Tibial artery (tissue), 4 donors: ENCODE data around the gene SPRR3.

Experiments used
- DNase-seq, 2 donors: peaks; one replicate each; pipeline ENCODE4 v3.0.0-alpha.2; 2019
- H3K27ac ChIP-seq, 2 donors: fragments of 200-600 bp; sonication (generic) in 1 of 2; 1 replicate in 1 of 2; 2 replicates in 1 of 2; pipeline ENCODE4 v1.5.1; 2018 to 2019; ENCODE audit warnings: mild to moderate bottlenecking in 1 of 2
- H3K27me3 ChIP-seq, 2 donors: fragments of 200-600 bp; sonication (generic) in 1 of 2; one replicate each; pipeline versions ENCODE4 v1.5.1 to v1.6.0; 2016 to 2019
- H3K36me3 ChIP-seq, 3 donors: fragments of 200-600 bp; sonication (generic) in 2 of 3; one replicate each; pipeline ENCODE4 v1.5.1; 2016 to 2019; ENCODE audit warnings: mild to moderate bottlenecking in 2 of 3
- H3K4me1 ChIP-seq, 4 donors: fragments of 200-600 bp; sonication (generic) in 2 of 4; 1 replicate in 3 of 4; 2 replicates in 1 of 4; pipeline ENCODE4 v1.5.1; 2016 to 2019
- H3K4me3 ChIP-seq, 2 donors: fragments of 200-600 bp; sonication (generic) in 1 of 2; 1 replicate in 1 of 2; 2 replicates in 1 of 2; pipeline ENCODE4 v1.5.1; 2018 to 2019; ENCODE audit warnings: mild to moderate bottlenecking in 2 of 2
- H3K9me3 ChIP-seq, 3 donors: fragments of 200-600 bp; sonication (generic) in 1 of 3; one replicate each; pipeline ENCODE4 v1.5.1; 2016 to 2019
- intact Hi-C: fragments of 100-400 bp; cut with DNase I; formaldehyde crosslinking; loops from one replicate; pipeline ENCODE4 v1.15.0; 2023; ENCODE audit warnings: low total_unique reads
- TF ChIP-seq, protein P1 (sequence below), 2 experiments: fragments of 200-600 bp in 1 of 2; fragments of 450-650 bp in 1 of 2; IDR thresholded peaks; one replicate each; pipeline ENCODE4 v1.5.1; 2017 to 2019; ENCODE audit warnings: antibody characterized with exemption in 2 of 2, mild to moderate bottlenecking in 1 of 2, moderate library complexity in 1 of 2

The SPRR3 gene

GRCh38 chr1:152982076-152982475 is 19.5 kb upstream of the SPRR3 start:
- H3K36me3 ChIP-seq: no peaks in the 10 kb centered on the region
- TF ChIP-seq, protein P1, sequence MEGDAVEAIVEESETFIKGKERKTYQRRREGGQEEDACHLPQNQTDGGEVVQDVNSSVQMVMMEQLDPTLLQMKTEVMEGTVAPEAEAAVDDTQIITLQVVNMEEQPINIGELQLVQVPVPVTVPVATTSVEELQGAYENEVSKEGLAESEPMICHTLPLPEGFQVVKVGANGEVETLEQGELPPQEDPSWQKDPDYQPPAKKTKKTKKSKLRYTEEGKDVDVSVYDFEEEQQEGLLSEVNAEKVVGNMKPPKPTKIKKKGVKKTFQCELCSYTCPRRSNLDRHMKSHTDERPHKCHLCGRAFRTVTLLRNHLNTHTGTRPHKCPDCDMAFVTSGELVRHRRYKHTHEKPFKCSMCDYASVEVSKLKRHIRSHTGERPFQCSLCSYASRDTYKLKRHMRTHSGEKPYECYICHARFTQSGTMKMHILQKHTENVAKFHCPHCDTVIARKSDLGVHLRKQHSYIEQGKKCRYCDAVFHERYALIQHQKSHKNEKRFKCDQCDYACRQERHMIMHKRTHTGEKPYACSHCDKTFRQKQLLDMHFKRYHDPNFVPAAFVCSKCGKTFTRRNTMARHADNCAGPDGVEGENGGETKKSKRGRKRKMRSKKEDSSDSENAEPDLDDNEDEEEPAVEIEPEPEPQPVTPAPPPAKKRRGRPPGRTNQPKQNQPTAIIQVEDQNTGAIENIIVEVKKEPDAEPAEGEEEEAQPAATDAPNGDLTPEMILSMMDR (IDR thresholded peaks at IDR 0.05): no peak
- DNase-seq: no peak
- H3K4me3 ChIP-seq: no peak overlapping the region
- H3K27me3 ChIP-seq: peaks cover 0 to 2% of the 10 kb centered on the region in 2 donors
- H3K27ac ChIP-seq: no peak overlapping the region
- intact Hi-C loops: no loop called here
- H3K9me3 ChIP-seq: no peaks in the 10 kb centered on the region
- no peaks in the 10 kb centered on the region for H3K4me1 ChIP-seq

DNA sequence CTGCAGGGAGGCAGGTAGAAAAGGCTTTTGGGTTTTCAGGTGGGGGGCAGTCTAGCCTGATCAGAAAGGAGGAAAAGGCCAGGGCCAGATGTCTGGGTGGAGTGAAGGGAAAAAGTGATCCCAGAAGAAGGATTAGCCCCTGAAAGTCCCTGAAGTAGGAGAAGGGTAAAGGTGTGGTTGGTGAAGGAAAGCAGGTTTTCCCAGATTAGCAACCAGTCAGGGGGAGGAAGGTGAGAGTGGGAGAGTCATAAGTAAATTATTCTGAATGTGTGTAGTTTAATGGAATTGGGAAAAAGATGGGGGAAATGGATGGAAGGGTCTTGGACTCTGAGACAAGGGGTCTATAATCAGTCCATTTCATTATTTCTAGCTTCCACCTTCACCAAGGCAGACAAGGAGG is 18.3 kb upstream of the SPRR3 start:
- no peak for DNase-seq
- Histone ChIP-seq H3K9me3 (no peaks in the 10 kb centered on the region), H3K27me3 (peaks cover 0 to 2% of the 10 kb centered on the region in 2 donors), H3K27ac (no peak overlapping the region), H3K4me3 (no peak overlapping the region), H3K4me1 (no peaks in the 10 kb centered on the region), H3K36me3 (no peaks in the 10 kb centered on the region)
- TF ChIP-seq, protein P1 (IDR thresholded peaks at IDR 0.05): no peak
- intact Hi-C loops: no loop called here

DNA sequence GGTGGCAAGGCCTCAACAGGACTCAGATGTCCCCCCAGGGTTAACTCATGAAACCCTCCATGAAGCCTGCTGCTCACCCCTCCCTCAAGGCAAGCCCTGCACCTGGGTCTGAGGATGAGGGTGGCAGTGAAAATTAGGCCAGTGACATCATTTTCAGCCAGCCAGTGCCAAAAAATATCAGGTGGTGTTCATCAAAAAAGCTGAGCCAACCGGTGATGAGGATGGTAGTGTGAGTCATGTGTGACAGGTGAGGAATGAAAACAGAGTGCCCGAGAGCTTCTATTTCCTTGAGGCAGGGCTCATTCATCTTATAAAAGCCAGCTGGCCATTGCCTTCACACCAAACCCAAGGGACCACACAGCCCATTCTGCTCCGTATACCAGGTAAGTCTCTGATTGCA is 17.8 kb upstream of the SPRR3 start, which contains the start of gene SPRR1A:
TSS of gene SPRR1A (plus strand) at position 339 of the 400 bp plus-strand sequence. CDS start 1,150 bp downstream, outside the sequence.
- Histone ChIP-seq H3K27ac (no peak within 1 kb of the TSS), H3K36me3 (no peaks in the 10 kb centered on the region), H3K9me3 (no peaks in the 10 kb centered on the region), H3K27me3 (peaks cover 0 to 2% of the 10 kb centered on the region in 2 donors), H3K4me3 (no peak within 1 kb of the TSS), H3K4me1 (no peaks in the 10 kb centered on the region)
- TF ChIP-seq, protein P1 (IDR thresholded peaks at IDR 0.05): no peak
- intact Hi-C loops: no loop called here
- no peak for DNase-seq

DNA sequence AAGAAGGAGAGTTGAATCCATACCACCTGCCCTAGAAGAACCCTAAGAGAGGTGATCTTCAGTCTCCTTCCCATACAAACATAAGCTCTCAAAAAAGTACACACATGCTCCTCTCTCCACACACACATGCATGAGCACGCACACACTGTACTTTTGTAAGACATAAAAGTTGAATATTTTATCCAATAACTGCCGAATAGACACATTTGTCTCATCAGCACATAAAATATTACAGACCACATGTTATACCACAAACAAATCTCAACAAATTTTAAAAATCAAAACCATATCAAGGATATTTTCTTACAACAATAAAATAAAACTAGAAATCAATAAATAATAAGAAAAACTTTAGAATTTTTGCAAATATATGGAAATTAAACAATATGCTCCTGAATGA is 15.0 kb upstream of the SPRR3 start:
- TF ChIP-seq, protein P1 (IDR thresholded peaks at IDR 0.05): no peak
- intact Hi-C loops: no loop called here
- no peak overlapping the region for H3K4me3 ChIP-seq
- no peaks in the 10 kb centered on the region for H3K36me3 ChIP-seq
- H3K27me3 ChIP-seq: no peaks in the 10 kb centered on the region
- H3K9me3 ChIP-seq: no peaks in the 10 kb centered on the region
- no peak overlapping the region for H3K27ac ChIP-seq
- DNase-seq: no peak
- no peaks in the 10 kb centered on the region for H3K4me1 ChIP-seq

- H3K27ac ChIP-seq: no peak overlapping the region
- TF ChIP-seq, protein P1 (IDR thresholded peaks at IDR 0.05): no peak
- H3K4me3 ChIP-seq: no peak overlapping the region
- DNase-seq: no peak
- no peaks in the 10 kb centered on the region for H3K36me3 ChIP-seq
- intact Hi-C loops: no loop called here
- no peaks in the 10 kb centered on the region for H3K27me3 ChIP-seq
- peaks cover 0 to 6% (median 0%) of the 10 kb centered on the region in 3 donors for H3K9me3 ChIP-seq
- H3K4me1 ChIP-seq: no peaks in the 10 kb centered on the region
Observed at GRCh38 chr1:152993186-152993585, 8.4 kb upstream of the SPRR3 start.

- TF ChIP-seq, protein P1 (IDR thresholded peaks at IDR 0.05): no peak
- H3K27me3 ChIP-seq: no peaks in the 10 kb centered on the region
- no peak for DNase-seq
- no peaks in the 10 kb centered on the region for H3K36me3 ChIP-seq
- H3K4me1 ChIP-seq: no peaks in the 10 kb centered on the region
- peaks cover 0 to 6% (median 0%) of the 10 kb centered on the region in 3 donors for H3K9me3 ChIP-seq
- H3K4me3 ChIP-seq: no peak overlapping the region
- H3K27ac ChIP-seq: no peak overlapping the region
- intact Hi-C loops: no loop called here
Observed at GRCh38 chr1:152995842-152996241, 5.7 kb upstream of the SPRR3 start.
